ENCODE measurements around the gene RNF2. TPM values are rescaled to one million over a fixed set of nuclear protein-coding genes. Genes with fewer than 3 reads are reported as not detected.
A peak's percentile ranks its signal among the peaks of the same experiment; 100 is the strongest.

The RNF2 gene
- total and polyA plus RNA-seq, 2 of the 13 experiments (the other 11 are each of a cell fraction or from before 2014, with no cell fraction given): 19.3 to 21.7 TPM

DNA sequence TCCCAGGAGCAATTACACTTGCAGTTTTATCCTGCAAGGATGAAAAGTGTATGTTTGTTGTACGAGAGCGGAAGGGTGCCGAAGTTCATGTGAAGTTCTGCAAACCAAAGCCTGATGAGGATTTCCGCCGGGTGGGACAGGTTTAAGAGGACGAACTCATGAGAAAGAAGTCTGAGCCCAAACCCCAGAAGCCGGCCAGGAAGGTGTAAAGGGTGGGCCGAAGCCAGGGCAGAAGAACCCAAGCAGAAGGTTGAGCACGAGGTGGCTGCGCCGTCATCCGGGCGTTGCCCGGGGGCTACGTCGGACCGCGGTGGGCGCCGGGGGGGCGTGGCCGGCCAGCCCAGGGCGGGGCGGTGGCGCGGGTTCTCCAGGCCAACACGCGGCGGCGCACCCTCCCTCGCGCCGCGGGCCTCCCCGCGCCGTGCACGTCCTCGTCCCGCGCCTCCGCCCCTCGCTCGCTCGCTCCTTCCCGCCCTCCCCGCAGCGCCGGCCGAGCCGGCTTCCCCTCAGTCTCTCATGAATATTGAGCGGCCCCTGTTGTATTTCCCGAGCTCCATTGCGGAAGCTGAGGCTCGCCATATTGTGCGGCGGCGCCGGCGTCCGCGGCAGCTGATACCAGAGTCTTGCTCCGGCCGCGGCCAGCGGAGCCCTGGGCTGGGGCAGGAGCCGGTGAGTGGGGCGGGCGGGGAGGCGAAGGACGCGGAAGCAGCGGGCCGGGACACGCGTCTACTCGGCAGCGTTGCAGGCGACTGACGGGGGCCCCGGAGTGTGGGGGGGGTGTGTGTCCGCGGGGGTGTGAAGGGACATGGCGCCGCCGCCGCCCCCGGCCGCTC lies at the start of gene RNF2 (continued):
- TF ChIP-seq, protein P1, sequence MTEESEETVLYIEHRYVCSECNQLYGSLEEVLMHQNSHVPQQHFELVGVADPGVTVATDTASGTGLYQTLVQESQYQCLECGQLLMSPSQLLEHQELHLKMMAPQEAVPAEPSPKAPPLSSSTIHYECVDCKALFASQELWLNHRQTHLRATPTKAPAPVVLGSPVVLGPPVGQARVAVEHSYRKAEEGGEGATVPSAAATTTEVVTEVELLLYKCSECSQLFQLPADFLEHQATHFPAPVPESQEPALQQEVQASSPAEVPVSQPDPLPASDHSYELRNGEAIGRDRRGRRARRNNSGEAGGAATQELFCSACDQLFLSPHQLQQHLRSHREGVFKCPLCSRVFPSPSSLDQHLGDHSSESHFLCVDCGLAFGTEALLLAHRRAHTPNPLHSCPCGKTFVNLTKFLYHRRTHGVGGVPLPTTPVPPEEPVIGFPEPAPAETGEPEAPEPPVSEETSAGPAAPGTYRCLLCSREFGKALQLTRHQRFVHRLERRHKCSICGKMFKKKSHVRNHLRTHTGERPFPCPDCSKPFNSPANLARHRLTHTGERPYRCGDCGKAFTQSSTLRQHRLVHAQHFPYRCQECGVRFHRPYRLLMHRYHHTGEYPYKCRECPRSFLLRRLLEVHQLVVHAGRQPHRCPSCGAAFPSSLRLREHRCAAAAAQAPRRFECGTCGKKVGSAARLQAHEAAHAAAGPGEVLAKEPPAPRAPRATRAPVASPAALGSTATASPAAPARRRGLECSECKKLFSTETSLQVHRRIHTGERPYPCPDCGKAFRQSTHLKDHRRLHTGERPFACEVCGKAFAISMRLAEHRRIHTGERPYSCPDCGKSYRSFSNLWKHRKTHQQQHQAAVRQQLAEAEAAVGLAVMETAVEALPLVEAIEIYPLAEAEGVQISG (CRISPR knock-in tag; IDR thresholded peaks at IDR 0.05): peak; percentile 58; the same call in 1 of the 2 replicates
- TF ChIP-seq SIN3A (IDR thresholded peaks at IDR 0.05; ENCODE audit: borderline replicate concordance, low read depth, low read length) (no peak; the same call in 1 of the 2 replicates), ZFP62 (CRISPR knock-in tag; IDR thresholded peaks at IDR 0.05) (no peak), ZSCAN21 (CRISPR knock-in tag; IDR thresholded peaks at IDR 0.05; ENCODE audit: borderline replicate concordance) (peak; percentile 74), NR2C2 (CRISPR knock-in tag; IDR thresholded peaks at IDR 0.05; ENCODE audit: borderline replicate concordance) (no peak), ZNF460 (CRISPR knock-in tag; IDR thresholded peaks at IDR 0.05; ENCODE audit: borderline replicate concordance) (no peak), ZNF234 (CRISPR knock-in tag; conservative IDR thresholded peaks at IDR 0.05) (no peak), EED (CRISPR knock-in tag; IDR thresholded peaks at IDR 0.05) (no peak), PHF21A (CRISPR knock-in tag; IDR thresholded peaks at IDR 0.05) (peak; percentile 18; the same call in 1 of the 2 replicates), KDM1A (CRISPR knock-in tag; IDR thresholded peaks at IDR 0.05) (no peak), SMARCC2 (IDR thresholded peaks at IDR 0.05) (no peak), BRCA1 (CRISPR knock-in tag; IDR thresholded peaks at IDR 0.05) (no peak), PAWR (CRISPR knock-in tag; IDR thresholded peaks at IDR 0.05; ENCODE audit: borderline replicate concordance) (no peak), TAF1 (CRISPR knock-in tag; IDR thresholded peaks at IDR 0.05) (peak; percentile 14; the same call in 1 of the 2 replicates)
- TF ChIP-seq, protein P2, sequence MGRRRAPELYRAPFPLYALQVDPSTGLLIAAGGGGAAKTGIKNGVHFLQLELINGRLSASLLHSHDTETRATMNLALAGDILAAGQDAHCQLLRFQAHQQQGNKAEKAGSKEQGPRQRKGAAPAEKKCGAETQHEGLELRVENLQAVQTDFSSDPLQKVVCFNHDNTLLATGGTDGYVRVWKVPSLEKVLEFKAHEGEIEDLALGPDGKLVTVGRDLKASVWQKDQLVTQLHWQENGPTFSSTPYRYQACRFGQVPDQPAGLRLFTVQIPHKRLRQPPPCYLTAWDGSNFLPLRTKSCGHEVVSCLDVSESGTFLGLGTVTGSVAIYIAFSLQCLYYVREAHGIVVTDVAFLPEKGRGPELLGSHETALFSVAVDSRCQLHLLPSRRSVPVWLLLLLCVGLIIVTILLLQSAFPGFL (CRISPR knock-in tag; IDR thresholded peaks at IDR 0.05): no peak
- TF ChIP-seq, protein P3, sequence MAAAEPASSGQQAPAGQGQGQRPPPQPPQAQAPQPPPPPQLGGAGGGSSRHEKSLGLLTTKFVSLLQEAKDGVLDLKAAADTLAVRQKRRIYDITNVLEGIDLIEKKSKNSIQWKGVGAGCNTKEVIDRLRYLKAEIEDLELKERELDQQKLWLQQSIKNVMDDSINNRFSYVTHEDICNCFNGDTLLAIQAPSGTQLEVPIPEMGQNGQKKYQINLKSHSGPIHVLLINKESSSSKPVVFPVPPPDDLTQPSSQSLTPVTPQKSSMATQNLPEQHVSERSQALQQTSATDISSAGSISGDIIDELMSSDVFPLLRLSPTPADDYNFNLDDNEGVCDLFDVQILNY (CRISPR knock-in tag; conservative IDR thresholded peaks at IDR 0.05): no peak
- TF ChIP-seq, protein P4, sequence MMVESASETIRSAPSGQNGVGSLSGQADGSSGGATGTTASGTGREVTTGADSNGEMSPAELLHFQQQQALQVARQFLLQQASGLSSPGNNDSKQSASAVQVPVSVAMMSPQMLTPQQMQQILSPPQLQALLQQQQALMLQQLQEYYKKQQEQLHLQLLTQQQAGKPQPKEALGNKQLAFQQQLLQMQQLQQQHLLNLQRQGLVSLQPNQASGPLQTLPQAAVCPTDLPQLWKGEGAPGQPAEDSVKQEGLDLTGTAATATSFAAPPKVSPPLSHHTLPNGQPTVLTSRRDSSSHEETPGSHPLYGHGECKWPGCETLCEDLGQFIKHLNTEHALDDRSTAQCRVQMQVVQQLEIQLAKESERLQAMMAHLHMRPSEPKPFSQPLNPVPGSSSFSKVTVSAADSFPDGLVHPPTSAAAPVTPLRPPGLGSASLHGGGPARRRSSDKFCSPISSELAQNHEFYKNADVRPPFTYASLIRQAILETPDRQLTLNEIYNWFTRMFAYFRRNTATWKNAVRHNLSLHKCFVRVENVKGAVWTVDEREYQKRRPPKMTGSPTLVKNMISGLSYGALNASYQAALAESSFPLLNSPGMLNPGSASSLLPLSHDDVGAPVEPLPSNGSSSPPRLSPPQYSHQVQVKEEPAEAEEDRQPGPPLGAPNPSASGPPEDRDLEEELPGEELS (CRISPR knock-in tag; IDR thresholded peaks at IDR 0.05): no peak
- TF ChIP-seq, protein P5, sequence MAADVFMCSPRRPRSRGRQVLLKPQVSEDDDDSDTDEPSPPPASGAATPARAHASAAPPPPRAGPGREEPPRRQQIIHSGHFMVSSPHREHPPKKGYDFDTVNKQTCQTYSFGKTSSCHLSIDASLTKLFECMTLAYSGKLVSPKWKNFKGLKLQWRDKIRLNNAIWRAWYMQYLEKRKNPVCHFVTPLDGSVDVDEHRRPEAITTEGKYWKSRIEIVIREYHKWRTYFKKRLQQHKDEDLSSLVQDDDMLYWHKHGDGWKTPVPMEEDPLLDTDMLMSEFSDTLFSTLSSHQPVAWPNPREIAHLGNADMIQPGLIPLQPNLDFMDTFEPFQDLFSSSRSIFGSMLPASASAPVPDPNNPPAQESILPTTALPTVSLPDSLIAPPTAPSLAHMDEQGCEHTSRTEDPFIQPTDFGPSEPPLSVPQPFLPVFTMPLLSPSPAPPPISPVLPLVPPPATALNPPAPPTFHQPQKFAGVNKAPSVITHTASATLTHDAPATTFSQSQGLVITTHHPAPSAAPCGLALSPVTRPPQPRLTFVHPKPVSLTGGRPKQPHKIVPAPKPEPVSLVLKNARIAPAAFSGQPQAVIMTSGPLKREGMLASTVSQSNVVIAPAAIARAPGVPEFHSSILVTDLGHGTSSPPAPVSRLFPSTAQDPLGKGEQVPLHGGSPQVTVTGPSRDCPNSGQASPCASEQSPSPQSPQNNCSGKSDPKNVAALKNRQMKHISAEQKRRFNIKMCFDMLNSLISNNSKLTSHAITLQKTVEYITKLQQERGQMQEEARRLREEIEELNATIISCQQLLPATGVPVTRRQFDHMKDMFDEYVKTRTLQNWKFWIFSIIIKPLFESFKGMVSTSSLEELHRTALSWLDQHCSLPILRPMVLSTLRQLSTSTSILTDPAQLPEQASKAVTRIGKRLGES (CRISPR knock-in tag; IDR thresholded peaks at IDR 0.05; ENCODE audit: borderline replicate concordance): no peak

All from HepG2 (cell line).